HCT116 (cell line): ENCODE data around the gene GPN1. TPM values are rescaled to one million over a fixed set of nuclear protein-coding genes. Genes with fewer than 3 reads are reported as not detected.

Experiments
- ATAC-seq: fragments of 200-7000 bp; cut with Tn5 transposase; 2 replicates; pipeline ENCODE4 v1.9.1; 2020; ENCODE audit warnings: mild to moderate bottlenecking, moderate library complexity
- BruUV-seq: library from RNA; stranded (reverse); fragments of 400-500 nt; replicated peaks from 2 replicates; lab custom pipeline; 2021; lab: Mats Ljungman, UMichigan
- CTCF ChIA-PET: fragments of 300-600 bp; sonication (Branson Sonifier 250); formaldehyde crosslinking; loops from one replicate; lab custom pipeline; 2021; ENCODE audit warnings: antibody characterized with exemption; lab: Charles Lee
- POLR2A ChIA-PET: fragments of 300-600, 350-600 bp; sonication (Branson Sonifier 250); formaldehyde crosslinking; loops from one replicate; lab custom pipeline; 2021; ENCODE audit warnings: antibody characterized with exemption; lab: Charles Lee
- RAD21 ChIA-PET, 2 experiments: fragments of 300-600 bp; sonication (Branson Sonifier 250); formaldehyde crosslinking; loops; one replicate each; lab custom pipeline; 2023; ENCODE audit warnings: low total read pairs in 2 of 2; ENCODE audit not compliant: uncharacterized antibody in 2 of 2, unreplicated experiment in 2 of 2, low non-redundant PET in 1 of 2; lab: Charles Lee
- DNase-seq: peaks from one replicate; pipeline ENCODE4 v3.0.0-alpha.2; 2010; ENCODE audit warnings: low read depth, low spot score
- H2AFZ ChIP-seq: fragments of 200-600 bp; shearing (Covaris generic), sonication (generic); 2 replicates; pipeline ENCODE4 v1.6.1; 2017; ENCODE audit warnings: low read depth, mixed run types, mixed read lengths, antibody characterized with exemption, low read length; ENCODE audit not compliant: poor library complexity, severe bottlenecking
- H3K27ac ChIP-seq: 2 replicates; pipeline ENCODE4 v1.5.1; 2012; ENCODE audit warnings: low read depth, low read length
- H3K27me3 ChIP-seq: fragments of 200-600 bp; sonication (generic); 2 replicates; pipeline ENCODE4 v1.6.1; 2016; ENCODE audit warnings: mixed run types, low read length, mixed read lengths; ENCODE audit not compliant: insufficient read depth
- H3K36me3 ChIP-seq, 2 experiments: fragments of 200-500 bp in 1 of 2; fragments of 200-600 bp in 1 of 2; sonication (Bioruptor generic) in 1 of 2; sonication (generic) in 1 of 2; 2 replicates each; pipeline versions ENCODE4 v1.5.1 to v1.6.1; 2014 to 2016; ENCODE audit warnings: low read length in 2 of 2, inconsistent platforms in 1 of 2, mixed read lengths in 1 of 2, mixed run types in 1 of 2; ENCODE audit not compliant: insufficient read depth in 2 of 2, control insufficient read depth in 1 of 2
- H3K4me1 ChIP-seq, 2 experiments: fragments of 200-600 bp in 1 of 2; sonication (generic) in 1 of 2; 2 replicates each; pipeline versions ENCODE4 v1.5.1 to v1.6.1; 2012 to 2017; ENCODE audit warnings: low read length in 2 of 2, inconsistent platforms in 1 of 2, mild to moderate bottlenecking in 1 of 2, mixed read lengths in 1 of 2, mixed run types in 1 of 2, moderate library complexity in 1 of 2; ENCODE audit not compliant: insufficient read depth in 2 of 2, control insufficient read depth in 1 of 2
- H3K4me2 ChIP-seq: fragments of 200-600 bp; sonication (generic); 2 replicates; pipeline ENCODE4 v1.6.1; 2017; ENCODE audit warnings: mixed run types, low read length, mixed read lengths
- H3K4me3 ChIP-seq, 2 experiments: fragments of 200-600 bp in 1 of 2; sonication (generic) in 1 of 2; replicated peaks in 1 of 2; 2 replicates each; pipeline ENCODE4 v1.5.1; 2011 to 2016; ENCODE audit warnings: low read length in 2 of 2, control low read depth in 1 of 2, low read depth in 1 of 2, mild to moderate bottlenecking in 1 of 2, mixed read lengths in 1 of 2, mixed run types in 1 of 2
- H3K79me2 ChIP-seq: fragments of 200-600 bp; sonication (generic); 2 replicates; pipeline ENCODE4 v1.6.1; 2017; ENCODE audit warnings: mild to moderate bottlenecking, mixed run types, low read length, moderate library complexity, mixed read lengths; ENCODE audit not compliant: insufficient read depth
- H3K9ac ChIP-seq: fragments of 200-600 bp; sonication (generic); 2 replicates; pipeline ENCODE4 v1.6.1; 2016; ENCODE audit warnings: low read length, mixed read lengths
- H3K9me2 ChIP-seq: fragments of 200-600 bp; sonication (generic), shearing (Covaris generic); 2 replicates; pipeline ENCODE4 v1.6.1; 2017; ENCODE audit warnings: mixed run types, mild to moderate bottlenecking, moderate library complexity; ENCODE audit not compliant: insufficient read depth
- H3K9me3 ChIP-seq, 2 experiments: fragments of 200-500 bp in 1 of 2; fragments of 200-600 bp in 1 of 2; sonication (Bioruptor generic) in 1 of 2; sonication (generic) in 1 of 2; 2 replicates each; pipeline ENCODE4 v1.6.1; 2014 to 2017; ENCODE audit warnings: low read length in 2 of 2, mixed read lengths in 2 of 2, inconsistent platforms in 1 of 2, low read depth in 1 of 2, mild to moderate bottlenecking in 1 of 2, mixed run types in 1 of 2, moderate library complexity in 1 of 2; ENCODE audit not compliant: control insufficient read depth in 1 of 2, insufficient read depth in 1 of 2
- H4K20me1 ChIP-seq: fragments of 200-600 bp; sonication (generic), shearing (Covaris generic); 2 replicates; pipeline ENCODE4 v1.6.1; 2017; ENCODE audit warnings: mixed run types, mild to moderate bottlenecking, moderate library complexity; ENCODE audit not compliant: insufficient read depth
- ATF3 ChIP-seq: IDR thresholded peaks from 2 replicates; pipeline ENCODE4 v1.6.1; 2012
- CBX3 ChIP-seq: IDR thresholded peaks from 2 replicates; pipeline ENCODE4 v1.6.1; 2012; ENCODE audit warnings: low read depth
- ELF1 ChIP-seq: IDR thresholded peaks from 2 replicates; pipeline ENCODE4 v1.6.1; 2012; ENCODE audit warnings: low read depth, borderline replicate concordance
- FOSL1 ChIP-seq: IDR thresholded peaks from 2 replicates; pipeline ENCODE4 v1.6.1; 2012; ENCODE audit warnings: low read depth
- JUND ChIP-seq: IDR thresholded peaks from 2 replicates; pipeline ENCODE4 v1.6.1; 2012
- MAX ChIP-seq: IDR thresholded peaks from 2 replicates; pipeline ENCODE4 v1.6.1; 2012
- RAD21 ChIP-seq: IDR thresholded peaks from 2 replicates; pipeline ENCODE4 v1.6.1; 2012; ENCODE audit warnings: low read depth, mild to moderate bottlenecking
- REST ChIP-seq: IDR thresholded peaks from 2 replicates; pipeline ENCODE4 v1.6.1; 2012; ENCODE audit warnings: low read depth
- SIN3A ChIP-seq: IDR thresholded peaks from 2 replicates; pipeline ENCODE4 v1.6.1; 2012; ENCODE audit warnings: low read depth
- SP1 ChIP-seq: IDR thresholded peaks from 2 replicates; pipeline ENCODE4 v1.6.1; 2012; ENCODE audit warnings: low read depth
- TCF7L2 ChIP-seq: IDR thresholded peaks from 2 replicates; pipeline ENCODE4 v1.7.0; 2011; ENCODE audit warnings: borderline replicate concordance, inconsistent platforms; ENCODE audit not compliant: insufficient read depth, insufficient read length; ENCODE audit errors: extremely low read depth
- ZFX ChIP-seq: fragments of 450-650 bp; IDR thresholded peaks from 2 replicates; pipeline ENCODE4 v1.6.1; 2017
- ZNF274 ChIP-seq: fragments of 200-500 bp; sonication (Bioruptor generic); IDR thresholded peaks from 2 replicates; pipeline ENCODE4 v1.6.1; 2014; ENCODE audit warnings: mild to moderate bottlenecking, low read depth, low read length, inconsistent platforms
- intact Hi-C: fragments of 100-400 bp; cut with micrococcal nuclease; formaldehyde crosslinking; loops from 2 replicates; pipeline ENCODE4 v1.10.0; 2022
- total RNA-seq: library from RNA; stranded (reverse); gene quantifications from one replicate; pipeline ENCODE4 v1.2.1, GENCODE V29; 2021; ENCODE audit not compliant: unreplicated experiment

The GPN1 gene
- total RNA-seq, 1 experiment from 2014 or later = 34.3 TPM

GRCh38 chr2:27655155-27655951 lies 26.5 kb downstream of the GPN1 start:
- no peak for ATAC-seq
- Histone ChIP-seq H3K27ac (no peak overlapping the region), H3K4me2 (no peak overlapping the region), H3K4me3 (no peak overlapping the region), H3K9me2 (no peaks in the 10 kb centered on the region), H3K79me2 (0 out of 2 replicates have a peak, but pooled peaks cover 11% of the 10 kb centered on the region), H3K27me3 (no peaks in the 10 kb centered on the region), H2AFZ (no peak overlapping the region), H3K9ac (no peak overlapping the region), H3K36me3 (peaks cover 28 to 29% of the 10 kb centered on the region in 2 experiments), H3K4me1 (peaks cover 0 to 8% of the 10 kb centered on the region in 2 experiments; a peak in 1 of 4 replicates), H3K9me3 (no peaks in the 10 kb centered on the region), H4K20me1 (no peaks in the 10 kb centered on the region)
- ChIA-PET RAD21 (no interaction called here), POLR2A (interaction anchor here (0.8 kb wide), 1 partner anchor 8 kb away, joined by 3 read pairs; the partner anchor contains the start of genes SLC4A1AP and SUPT7L), CTCF (interaction anchor here (0.6 kb wide), 1 partner anchor 13 kb away, joined by 3 read pairs; no protein-coding TSS in a partner anchor)
- no TSS peak for BruUV-seq
- intact Hi-C loops = no loop called here
- no peak for DNase-seq
- TF ChIP-seq JUND (no peak), TCF7L2 (no peak), CBX3 (no peak), ATF3 (no peak)

- Histone ChIP-seq H3K9ac (no peak overlapping the region), H2AFZ (no peak overlapping the region), H3K4me2 (no peak overlapping the region), H4K20me1 (no peaks in the 10 kb centered on the region), H3K27ac (no peak overlapping the region), H3K9me2 (no peaks in the 10 kb centered on the region), H3K27me3 (no peaks in the 10 kb centered on the region), H3K9me3 (no peaks in the 10 kb centered on the region), H3K4me3 (no peak overlapping the region), H3K79me2 (peaks cover 51% of the 10 kb centered on the region), H3K36me3 (peaks cover 25 to 32% of the 10 kb centered on the region in 2 experiments), H3K4me1 (peaks cover 7 to 17% of the 10 kb centered on the region in 2 experiments)
- ChIA-PET RAD21 (no interaction called here), CTCF (no interaction called here), POLR2A (no interaction called here)
- intact Hi-C loops = loop anchor here (5.0 kb wide), 1 partner anchor 254 kb away; the partner anchor contains the start of gene PPM1G
- no TSS peak for BruUV-seq
- ATAC-seq (no peak), DNase-seq (no peak)
- no peak for TF ChIP-seq FOSL1
- TF ChIP-seq ZFX = no peak
- no peak for TF ChIP-seq ATF3
- no peak for TF ChIP-seq REST
- no peak for TF ChIP-seq TCF7L2
- TF ChIP-seq SP1 = no peak
- no peak for TF ChIP-seq SIN3A
- no peak for TF ChIP-seq ZNF274
- TF ChIP-seq MAX = no peak
- TF ChIP-seq ELF1 = no peak
- TF ChIP-seq CBX3 = no peak
- TF ChIP-seq RAD21 = no peak
These were observed 32.5 kb downstream of the GPN1 start for GRCh38 chr2:27661371-27661770.
